ENCODE measurements around the gene MED31. TPM values are rescaled to one million over a fixed set of nuclear protein-coding genes. Genes with fewer than 3 reads are reported as not detected.
"Not testable (repeated sequence)": the region's sequence is repeated elsewhere in the genome, so short reads cannot be mapped to it uniquely, and the experiment has no call there.

MED31 gene
- total and polyA plus RNA-seq, 2 experiments from 2014 or later = 13.8 to 44.2 TPM

- no peak for TF ChIP-seq EZH2 (IDR thresholded peaks at IDR 0.05; ENCODE audit: borderline replicate concordance)
- TF ChIP-seq CTCF (IDR thresholded peaks at IDR 0.05; ENCODE audit: poor library complexity) = no peak
- TF ChIP-seq EZH2phosphoT487 (IDR thresholded peaks at IDR 0.05; ENCODE audit: low read depth, severe bottlenecking, unreplicated experiment) = no peak
- H4K20me1 ChIP-seq (ENCODE audit: insufficient read depth, poor library complexity, severe bottlenecking) = no peaks in the 10 kb centered on the region
- whole genome bisulfite sequencing (ENCODE audit: low lambda C conversion rate, missing lambda C conversion rate) = 79% methylated on average over 11 of the region's 11 CpGs
- no peaks in the 10 kb centered on the region for H3K9me2 ChIP-seq (replicated peaks; ENCODE audit: insufficient read depth)
- no peaks in the 10 kb centered on the region for H3K36me3 ChIP-seq (replicated peaks; ENCODE audit: insufficient read depth, low read depth)
- no peaks in the 10 kb centered on the region for H3K27me3 ChIP-seq
- no peaks in the 10 kb centered on the region for H3K9me3 ChIP-seq (ENCODE audit: low read depth)
- no peak overlapping the region for H3K4me2 ChIP-seq
- no peak for DNase-seq (ENCODE audit: low spot score)
- H3K27ac ChIP-seq = no peak overlapping the region
- H3K4me1 ChIP-seq (ENCODE audit: insufficient read depth) = no peaks in the 10 kb centered on the region
- no peak overlapping the region for H3K4me3 ChIP-seq
- H2AFZ ChIP-seq = no peak overlapping the region
- no peaks in the 10 kb centered on the region for H3K79me2 ChIP-seq
These were observed 9.5 kb upstream of the MED31 start for GRCh38 chr17:6660805-6661463.

DNA sequence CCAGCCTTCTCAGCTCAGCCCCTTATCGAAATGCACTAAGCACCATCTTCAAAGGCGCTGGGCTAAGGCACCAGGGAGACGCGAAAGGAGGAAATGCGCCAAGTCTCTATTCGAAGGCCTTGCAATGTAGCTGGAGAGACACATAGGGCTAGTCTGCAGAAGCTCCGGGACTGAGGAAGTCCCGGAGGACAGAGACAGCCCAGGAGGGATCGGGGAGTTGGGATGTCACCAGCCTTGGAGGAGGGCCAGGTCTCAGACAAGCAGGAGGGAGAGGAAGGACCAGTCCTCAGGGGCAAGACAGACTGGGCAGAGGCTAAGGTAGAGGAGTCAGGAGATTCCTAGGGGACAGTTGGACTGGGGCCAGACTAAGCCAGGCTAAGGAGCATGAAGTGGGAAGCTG is 8.7 kb upstream of the MED31 start:
- 88% methylated on average over 9 of the region's 9 CpGs for WGBS (ENCODE audit: low lambda C conversion rate, missing lambda C conversion rate)
- Histone ChIP-seq H2AFZ (no peak overlapping the region), H4K20me1 (ENCODE audit: insufficient read depth, poor library complexity, severe bottlenecking) (no peaks in the 10 kb centered on the region)

GRCh38 chr17:6658411-6658810 is 7.0 kb upstream of the MED31 start:
- Histone ChIP-seq H3K27me3 (peaks cover 17% of the 10 kb centered on the region), H3K4me1 (ENCODE audit: insufficient read depth) (peaks cover 12% of the 10 kb centered on the region)
- H3K79me2 ChIP-seq; H3K4me2 ChIP-seq; H3K9me2 ChIP-seq (replicated peaks; ENCODE audit: insufficient read depth); H3K27ac ChIP-seq; H3K36me3 ChIP-seq (replicated peaks; ENCODE audit: insufficient read depth, low read depth); H3K4me3 ChIP-seq; H2AFZ ChIP-seq; H3K9me3 ChIP-seq (ENCODE audit: low read depth); H4K20me1 ChIP-seq (ENCODE audit: insufficient read depth, poor library complexity, severe bottlenecking); DNase-seq (ENCODE audit: low spot score): not testable (repeated sequence)
- WGBS (ENCODE audit: low lambda C conversion rate, missing lambda C conversion rate) = 94% methylated on average over 2 of the region's 5 CpGs

More for the DNA sequence above, 8.7 kb upstream of the MED31 start:
- Histone ChIP-seq H3K4me3 (no peak overlapping the region), H3K9me2 (replicated peaks; ENCODE audit: insufficient read depth) (no peaks in the 10 kb centered on the region), H3K27me3 (peaks cover 4% of the 10 kb centered on the region), H3K27ac (no peak overlapping the region), H3K4me2 (no peak overlapping the region), H3K9me3 (ENCODE audit: low read depth) (no peaks in the 10 kb centered on the region), H3K36me3 (replicated peaks; ENCODE audit: insufficient read depth, low read depth) (no peaks in the 10 kb centered on the region), H3K79me2 (no peaks in the 10 kb centered on the region), H3K4me1 (ENCODE audit: insufficient read depth) (peaks cover 3% of the 10 kb centered on the region)
- DNase-seq (ENCODE audit: low spot score) = no peak
- no peak for TF ChIP-seq CTCF (IDR thresholded peaks at IDR 0.05; ENCODE audit: poor library complexity)
- TF ChIP-seq EZH2 (IDR thresholded peaks at IDR 0.05; ENCODE audit: borderline replicate concordance) = no peak
- TF ChIP-seq EZH2phosphoT487 (IDR thresholded peaks at IDR 0.05; ENCODE audit: low read depth, severe bottlenecking, unreplicated experiment) = no peak

DNA sequence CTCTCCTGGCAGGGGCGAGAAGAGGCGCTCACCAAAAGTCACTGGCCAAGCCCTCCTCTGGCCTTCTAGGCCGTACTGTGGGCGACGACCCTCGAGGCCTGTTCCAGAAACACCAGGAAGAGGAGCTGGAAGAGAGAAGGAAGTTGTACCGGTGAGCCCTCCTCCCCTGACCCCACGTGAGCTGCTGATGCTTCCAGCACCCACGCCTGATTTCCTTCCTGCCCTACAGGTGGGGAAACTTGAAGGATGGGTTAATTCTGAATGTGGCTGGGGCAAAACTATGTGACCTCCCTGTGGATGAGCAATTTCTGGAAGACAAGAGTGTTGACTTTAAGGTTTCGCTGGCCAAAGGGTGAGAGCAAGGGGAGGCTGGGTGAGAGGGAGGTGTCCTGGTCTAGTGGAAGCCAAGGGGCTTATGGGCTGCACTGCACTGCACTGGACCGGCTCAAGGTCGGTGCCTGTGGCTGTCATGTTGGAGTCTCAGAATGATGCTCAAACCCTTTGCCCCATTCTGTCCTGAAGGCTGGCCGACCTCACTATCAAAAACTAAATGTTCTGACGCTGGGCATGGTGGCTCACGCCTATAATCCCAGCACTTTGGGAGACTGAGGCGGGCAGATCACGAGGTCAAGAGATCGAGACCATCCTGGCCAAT is 6.4 kb upstream of the MED31 start:
- DNase-seq (ENCODE audit: low spot score) = no peak
- Histone ChIP-seq H2AFZ (no peak overlapping the region), H3K27ac (no peak overlapping the region), H3K4me2 (peak overlapping the region; percentile 72), H4K20me1 (ENCODE audit: insufficient read depth, poor library complexity, severe bottlenecking) (no peaks in the 10 kb centered on the region), H3K4me1 (ENCODE audit: insufficient read depth) (peaks cover 17% of the 10 kb centered on the region), H3K36me3 (replicated peaks; ENCODE audit: insufficient read depth, low read depth) (no peaks in the 10 kb centered on the region), H3K79me2 (peaks cover 5% of the 10 kb centered on the region), H3K4me3 (no peak overlapping the region), H3K9me3 (ENCODE audit: low read depth) (no peaks in the 10 kb centered on the region), H3K9me2 (replicated peaks; ENCODE audit: insufficient read depth) (no peaks in the 10 kb centered on the region), H3K27me3 (peaks cover 17% of the 10 kb centered on the region)
- 78% methylated on average over 17 of the region's 18 CpGs for WGBS (ENCODE audit: low lambda C conversion rate, missing lambda C conversion rate)
- no peak for TF ChIP-seq CTCF (IDR thresholded peaks at IDR 0.05; ENCODE audit: poor library complexity)
- TF ChIP-seq EZH2 (IDR thresholded peaks at IDR 0.05; ENCODE audit: borderline replicate concordance) = no peak
- no peak for TF ChIP-seq EZH2phosphoT487 (IDR thresholded peaks at IDR 0.05; ENCODE audit: low read depth, severe bottlenecking, unreplicated experiment)

- H4K20me1 ChIP-seq (ENCODE audit: insufficient read depth, poor library complexity, severe bottlenecking); H3K9me2 ChIP-seq (replicated peaks; ENCODE audit: insufficient read depth); H3K36me3 ChIP-seq (replicated peaks; ENCODE audit: insufficient read depth, low read depth); H3K4me3 ChIP-seq; DNase-seq (ENCODE audit: low spot score); H2AFZ ChIP-seq; H3K79me2 ChIP-seq; H3K9me3 ChIP-seq (ENCODE audit: low read depth); H3K27ac ChIP-seq: not testable (repeated sequence)
- Histone ChIP-seq H3K4me1 (ENCODE audit: insufficient read depth) (peaks cover 24% of the 10 kb centered on the region), H3K4me2 (peak overlapping the region; percentile 72), H3K27me3 (peaks cover 17% of the 10 kb centered on the region)
- WGBS (ENCODE audit: low lambda C conversion rate, missing lambda C conversion rate) = 2% methylated on average over 39 of the region's 55 CpGs
These were observed 5.6 kb upstream of the MED31 start for GRCh38 chr17:6656797-6657632.
